GM23248 (cell line): Measurements from ENCODE around the gene LMX1A. TPM values are rescaled to one million over a fixed set of nuclear protein-coding genes. Genes with fewer than 3 reads are reported as not detected.

Experiments used
- DNase-seq: peaks from one replicate; pipeline ENCODE4 v3.0.0-alpha.2; 2015
- H2AFZ ChIP-seq: fragments of 200-600 bp; sonication (generic); 2 replicates; pipeline ENCODE4 v1.6.1; 2016; ENCODE audit warnings: antibody characterized with exemption
- H3F3A ChIP-seq: fragments of 200-600 bp; sonication (generic); 2 replicates; pipeline ENCODE4 v1.6.1; 2016; ENCODE audit warnings: mild to moderate bottlenecking, antibody characterized with exemption, mixed run types; ENCODE audit not compliant: insufficient read depth
- H3K27ac ChIP-seq: fragments of 200-600 bp; sonication (generic); 2 replicates; pipeline ENCODE4 v1.5.1; 2016; ENCODE audit warnings: mild to moderate bottlenecking
- H3K27me3 ChIP-seq: fragments of 200-600 bp; sonication (generic); replicated peaks from 2 replicates; pipeline ENCODE4 v1.6.1; 2016; ENCODE audit warnings: mild to moderate bottlenecking; ENCODE audit not compliant: insufficient read depth
- H3K36me3 ChIP-seq: fragments of 200-600 bp; sonication (generic); 2 replicates; pipeline ENCODE4 v1.6.1; 2016; ENCODE audit warnings: low read depth, mild to moderate bottlenecking
- H3K4me1 ChIP-seq: fragments of 200-600 bp; sonication (generic); 2 replicates; pipeline ENCODE4 v1.6.1; 2016; ENCODE audit warnings: mild to moderate bottlenecking; ENCODE audit not compliant: insufficient read depth
- H3K4me2 ChIP-seq: fragments of 200-600 bp; sonication (generic); one replicate; pipeline ENCODE4 v1.6.1; 2016; ENCODE audit warnings: mild to moderate bottlenecking; ENCODE audit not compliant: unreplicated experiment
- H3K4me3 ChIP-seq: fragments of 200-600 bp; sonication (generic); 2 replicates; pipeline ENCODE4 v1.5.1; 2016; ENCODE audit warnings: mild to moderate bottlenecking
- H3K79me2 ChIP-seq: fragments of 200-600 bp; sonication (generic); 2 replicates; pipeline ENCODE4 v1.6.1; 2016; ENCODE audit warnings: mild to moderate bottlenecking; ENCODE audit not compliant: insufficient read depth
- H3K9ac ChIP-seq: fragments of 200-600 bp; sonication (generic); 2 replicates; pipeline ENCODE4 v1.6.1; 2016; ENCODE audit warnings: mild to moderate bottlenecking
- H3K9me2 ChIP-seq: fragments of 200-600 bp; sonication (generic); 2 replicates; pipeline ENCODE4 v1.6.1; 2016; ENCODE audit warnings: mixed run types, mild to moderate bottlenecking, moderate library complexity; ENCODE audit not compliant: insufficient read depth
- H3K9me3 ChIP-seq: fragments of 200-600 bp; sonication (generic); one replicate; pipeline ENCODE4 v1.6.1; 2017; ENCODE audit warnings: low read depth
- H4K20me1 ChIP-seq: fragments of 200-600 bp; sonication (generic); 2 replicates; pipeline ENCODE4 v1.6.0; 2016; ENCODE audit not compliant: insufficient read depth
- EZH2 ChIP-seq: fragments of 200-600 bp; sonication (generic); IDR thresholded peaks from 2 replicates; pipeline ENCODE4 v1.6.1; 2018; ENCODE audit warnings: antibody characterized with exemption, mild to moderate bottlenecking; ENCODE audit not compliant: insufficient read depth, poor library complexity, severe bottlenecking
- EZH2phosphoT487 ChIP-seq: fragments of 200-600 bp; sonication (generic); IDR thresholded peaks from 2 replicates; pipeline ENCODE4 v1.6.1; 2018; ENCODE audit warnings: antibody characterized with exemption, moderate library complexity, mild to moderate bottlenecking, low read depth; ENCODE audit not compliant: insufficient read depth
- WGBS, 2 experiments: methylation state at CpG; one replicate each; pipeline ENCODE4 v1.1.6; 2015 to 2017; ENCODE audit warnings: low lambda C conversion rate in 2 of 2, low coverage in 1 of 2; ENCODE audit errors: missing lambda C conversion rate in 2 of 2; 5-methylcytosine and 5-hydroxymethylcytosine counted together
- in situ Hi-C: fragments of 300-500 bp; cut with MboI; formaldehyde crosslinking; loops from 2 replicates; pipeline ENCODE4 v1.15.0; 2020
- polyA plus RNA-seq: library from polyadenylated mRNA; unstranded; fragments of >200 nt; fragmentation: Nextera tagmentation; extraction: Ambion mirVana; gene quantifications from 2 replicates; pipeline ENCODE4 v1.2.1, GENCODE V29; 2016
- total RNA-seq: library from RNA; depleted of rRNA; stranded (reverse); fragments of >200 nt; shearing (Covaris generic); gene quantifications from 2 replicates; pipeline ENCODE4 v1.2.3, GENCODE V29; 2014

Gene LMX1A
- total and polyA plus RNA-seq, 2 experiments from 2014 or later = not detected

GRCh38 chr1:165395901-165396300, 39.4 kb upstream of the LMX1A start:
- no peak for DNase-seq
- no peak overlapping the region for H2AFZ ChIP-seq
- H3F3A ChIP-seq = peaks cover 13% of the 10 kb centered on the region; the same call in 1 of the 2 replicates
- H3K9ac ChIP-seq = no peak overlapping the region
- WGBS, 2 experiments = 95 to 98% methylated on average over 4 of the region's 4 CpGs
- no peak overlapping the region for H3K4me2 ChIP-seq
- no peaks in the 10 kb centered on the region for H3K9me3 ChIP-seq
- H4K20me1 ChIP-seq = no peaks in the 10 kb centered on the region
- H3K79me2 ChIP-seq = no peaks in the 10 kb centered on the region
- peaks cover 16% of the 10 kb centered on the region for H3K4me1 ChIP-seq
- H3K9me2 ChIP-seq = no peaks in the 10 kb centered on the region
- TF ChIP-seq EZH2 (no peak), EZH2phosphoT487 (no peak)
- H3K36me3 ChIP-seq = no peaks in the 10 kb centered on the region
- H3K4me3 ChIP-seq = no peak overlapping the region
- in situ Hi-C loops = loop anchor here (10.0 kb wide), 1 partner anchor 519 kb away; no protein-coding TSS in a partner anchor
- no peak overlapping the region for H3K27ac ChIP-seq
- H3K27me3 ChIP-seq = peaks cover 25% of the 10 kb centered on the region

- Histone ChIP-seq H3K4me3 (no peak overlapping the region), H3K4me2 (no peak overlapping the region), H3F3A (peaks cover 13% of the 10 kb centered on the region; the same call in 1 of the 2 replicates), H3K4me1 (peaks cover 16% of the 10 kb centered on the region), H3K27me3 (peaks cover 25% of the 10 kb centered on the region), H3K9me2 (no peaks in the 10 kb centered on the region), H2AFZ (no peak overlapping the region), H3K9me3 (no peaks in the 10 kb centered on the region), H3K36me3 (no peaks in the 10 kb centered on the region), H4K20me1 (no peaks in the 10 kb centered on the region), H3K9ac (no peak overlapping the region), H3K79me2 (no peaks in the 10 kb centered on the region), H3K27ac (no peak overlapping the region)
- no peak for DNase-seq
- TF ChIP-seq EZH2phosphoT487 (no peak), EZH2 (no peak)
- in situ Hi-C loops = loop anchor here (10.0 kb wide), 1 partner anchor 519 kb away; no protein-coding TSS in a partner anchor
Measured at GRCh38 chr1:165395478-165395877, 39.0 kb upstream of the LMX1A start.

GRCh38 chr1:165392634-165393571, 36.4 kb upstream of the LMX1A start:
- in situ Hi-C loops = loop anchor here (10.0 kb wide), 1 partner anchor 522 kb away; no protein-coding TSS in a partner anchor
- H3F3A ChIP-seq = peaks cover 12% of the 10 kb centered on the region
- TF ChIP-seq EZH2 (no peak), EZH2phosphoT487 (no peak)
- H3K9me2 ChIP-seq = no peaks in the 10 kb centered on the region
- H2AFZ ChIP-seq = 0 out of 2 replicates have a peak overlapping the region, but pooled peaks have one; percentile 8
- H3K4me3 ChIP-seq = peak overlapping the region; percentile 20
- H3K9ac ChIP-seq = peak overlapping the region; percentile 17; the same call in 1 of the 2 replicates
- peak; percentile 95 for DNase-seq
- H3K27me3 ChIP-seq = peaks cover 48% of the 10 kb centered on the region
- 13% methylated on average over 19 of the region's 19 CpGs for WGBS, 2 experiments
- peaks cover 16% of the 10 kb centered on the region for H3K4me1 ChIP-seq
- no peak overlapping the region for H3K27ac ChIP-seq
- H3K79me2 ChIP-seq = no peaks in the 10 kb centered on the region
- no peaks in the 10 kb centered on the region for H4K20me1 ChIP-seq
- no peaks in the 10 kb centered on the region for H3K9me3 ChIP-seq
- no peaks in the 10 kb centered on the region for H3K36me3 ChIP-seq
- H3K4me2 ChIP-seq = peak overlapping the region; percentile 63

- Histone ChIP-seq H3K4me1 (peaks cover 18% of the 10 kb centered on the region), H3K9me3 (no peaks in the 10 kb centered on the region), H3K27me3 (peaks cover 43% of the 10 kb centered on the region), H3K36me3 (no peaks in the 10 kb centered on the region), H3K4me2 (no peak overlapping the region), H3K4me3 (no peak overlapping the region), H2AFZ (no peak overlapping the region), H3K27ac (no peak overlapping the region), H3K9me2 (no peaks in the 10 kb centered on the region), H3F3A (peaks cover 21% of the 10 kb centered on the region), H3K9ac (no peak overlapping the region), H3K79me2 (no peaks in the 10 kb centered on the region), H4K20me1 (no peaks in the 10 kb centered on the region)
- DNase-seq = no peak
- in situ Hi-C loops = loop anchor here (10.0 kb wide), 1 partner anchor 525 kb away; no protein-coding TSS in a partner anchor
- WGBS, 2 experiments = 81 to 85% methylated on average over 2 of the region's 2 CpGs
- TF ChIP-seq EZH2 (no peak), EZH2phosphoT487 (no peak)
Measured at GRCh38 chr1:165389609-165390008, 33.1 kb upstream of the LMX1A start.
